Esophagus (tissue), 2 donors: Measurements from ENCODE around the gene NOS3. TPM values are rescaled to one million over a fixed set of nuclear protein-coding genes. Genes with fewer than 3 reads are reported as not detected.

ENCODE experiments used
- H3K27ac ChIP-seq, 2 donors: one replicate each; pipeline ENCODE4 v1.5.1; 2013; ENCODE audit warnings: low read depth in 2 of 2, mild to moderate bottlenecking in 2 of 2, inconsistent platforms in 1 of 2, low read length in 1 of 2, moderate library complexity in 1 of 2
- H3K27me3 ChIP-seq, 2 donors: one replicate each; pipeline ENCODE4 v1.6.1; 2013; ENCODE audit warnings: low read length in 2 of 2, control low read depth in 1 of 2, mild to moderate bottlenecking in 1 of 2; ENCODE audit not compliant: insufficient read depth in 2 of 2, control insufficient read depth in 1 of 2
- H3K36me3 ChIP-seq, 2 donors: one replicate each; pipeline ENCODE4 v1.6.1; 2013; ENCODE audit warnings: low read length in 1 of 2; ENCODE audit not compliant: control insufficient read depth in 2 of 2, insufficient read depth in 2 of 2
- H3K4me1 ChIP-seq, 2 donors: one replicate each; pipeline ENCODE4 v1.6.1; 2013; ENCODE audit warnings: low read length in 1 of 2; ENCODE audit not compliant: control insufficient read depth in 2 of 2, insufficient read depth in 2 of 2
- H3K4me3 ChIP-seq, 2 donors: one replicate each; pipeline ENCODE4 v1.5.1; 2013; ENCODE audit warnings: low read length in 2 of 2, mild to moderate bottlenecking in 2 of 2, low read depth in 1 of 2, moderate library complexity in 1 of 2
- H3K9me3 ChIP-seq, 2 donors: one replicate each; pipeline ENCODE4 v1.6.1; 2013; ENCODE audit warnings: mild to moderate bottlenecking in 2 of 2, low read depth in 1 of 2, low read length in 1 of 2, moderate library complexity in 1 of 2; ENCODE audit not compliant: control insufficient read depth in 2 of 2, insufficient read depth in 1 of 2
- WGBS, 2 donors: extraction: QIAGEN DNeasy Blood & Tissue Kit; methylation state at CpG; one replicate each; pipeline ENCODE4 v1.1.7; 2013; 5-methylcytosine and 5-hydroxymethylcytosine counted together
- polyA plus RNA-seq, 2 donors: library from polyadenylated mRNA; stranded (reverse); fragments of 200-250 nt; gene quantifications; one replicate each; pipeline ENCODE4 v1.2.3, GENCODE V29; 2013
- donor health status: healthy with polysubstance abuse.
- donor health status: Bipolar disorder and iron deficiency.

Gene NOS3
- polyA plus RNA-seq, 2 donors = 4.5 to 4.9 TPM

- H3K9me3 ChIP-seq = peaks cover 0 to 3% of the 10 kb centered on the region in 2 donors
- WGBS, 2 donors = 61 to 68% methylated on average over 25 to 27 of the region's 27 CpGs
- no peaks in the 10 kb centered on the region for H3K36me3 ChIP-seq
- no peaks in the 10 kb centered on the region for H3K27me3 ChIP-seq
- H3K4me3 ChIP-seq = no peak overlapping the region
- H3K27ac ChIP-seq = no peak overlapping the region
- peaks cover 9 to 15% of the 10 kb centered on the region in 2 donors for H3K4me1 ChIP-seq
Observed at GRCh38 chr7:150946421-150947240, 44.2 kb upstream of the NOS3 start.

- no peak overlapping the region for H3K27ac ChIP-seq
Observed at GRCh38 chr7:150947241-150947745, 43.5 kb upstream of the NOS3 start.

GRCh38 chr7:150947761-150948651, 42.8 kb upstream of the NOS3 start:
- H3K4me1 ChIP-seq = peaks cover 2 to 5% of the 10 kb centered on the region in 2 donors
- no peak overlapping the region for H3K27ac ChIP-seq
- no peaks in the 10 kb centered on the region for H3K36me3 ChIP-seq
- WGBS, 2 donors = 43 to 44% methylated on average over 29 to 34 of the region's 34 CpGs
- peaks cover 0 to 3% of the 10 kb centered on the region in 2 donors for H3K9me3 ChIP-seq
- no peak overlapping the region for H3K4me3 ChIP-seq
- H3K27me3 ChIP-seq = no peaks in the 10 kb centered on the region

More at GRCh38 chr7:150947241-150947745, 43.5 kb upstream of the NOS3 start:
- H3K36me3 ChIP-seq = no peaks in the 10 kb centered on the region
- peaks cover 5 to 10% of the 10 kb centered on the region in 2 donors for H3K4me1 ChIP-seq
- peaks cover 0 to 3% of the 10 kb centered on the region in 2 donors for H3K9me3 ChIP-seq
- WGBS, 2 donors = 34 to 38% methylated on average over 31 of the region's 31 CpGs
- H3K27me3 ChIP-seq = no peaks in the 10 kb centered on the region
- no peak overlapping the region for H3K4me3 ChIP-seq

- no peak overlapping the region for H3K4me3 ChIP-seq
- peaks cover 2 to 5% of the 10 kb centered on the region in 2 donors for H3K4me1 ChIP-seq
Observed at GRCh38 chr7:150948791-150949251, 42.0 kb upstream of the NOS3 start.

GRCh38 chr7:150949564-150949963, 41.3 kb upstream of the NOS3 start:
- WGBS, 2 donors = 68 to 86% methylated on average over 4 of the region's 4 CpGs
- peaks cover 0 to 2% of the 10 kb centered on the region in 2 donors for H3K4me1 ChIP-seq
- no peaks in the 10 kb centered on the region for H3K36me3 ChIP-seq
- H3K27ac ChIP-seq = no peak overlapping the region
- no peak overlapping the region for H3K4me3 ChIP-seq
- peaks cover 0 to 3% of the 10 kb centered on the region in 2 donors for H3K9me3 ChIP-seq
- no peaks in the 10 kb centered on the region for H3K27me3 ChIP-seq

More at GRCh38 chr7:150948791-150949251, 42.0 kb upstream of the NOS3 start:
- no peak overlapping the region for H3K27ac ChIP-seq
- H3K9me3 ChIP-seq = peaks cover 0 to 3% of the 10 kb centered on the region in 2 donors
- H3K36me3 ChIP-seq = no peaks in the 10 kb centered on the region
- 83 to 89% methylated on average over 14 to 15 of the region's 15 CpGs for WGBS, 2 donors
- H3K27me3 ChIP-seq = no peaks in the 10 kb centered on the region

GRCh38 chr7:150949971-150950491, 40.8 kb upstream of the NOS3 start:
- no peaks in the 10 kb centered on the region for H3K36me3 ChIP-seq
- no peak overlapping the region for H3K27ac ChIP-seq
- H3K9me3 ChIP-seq = peaks cover 0 to 3% of the 10 kb centered on the region in 2 donors
- H3K4me3 ChIP-seq = no peak overlapping the region
- H3K4me1 ChIP-seq = peaks cover 0 to 2% of the 10 kb centered on the region in 2 donors
- no peaks in the 10 kb centered on the region for H3K27me3 ChIP-seq
- 86 to 87% methylated on average over 16 of the region's 16 CpGs for WGBS, 2 donors

GRCh38 chr7:150950496-150951180, 40.2 kb upstream of the NOS3 start:
- no peaks in the 10 kb centered on the region for H3K27me3 ChIP-seq
- H3K27ac ChIP-seq = no peak overlapping the region
- peaks cover 3 to 7% of the 10 kb centered on the region in 2 donors for H3K4me1 ChIP-seq
- peaks cover 0 to 3% of the 10 kb centered on the region in 2 donors for H3K9me3 ChIP-seq
- no peak overlapping the region for H3K4me3 ChIP-seq
- 95% methylated on average over 27 of the region's 27 CpGs for WGBS, 2 donors
- H3K36me3 ChIP-seq = no peaks in the 10 kb centered on the region

- Histone ChIP-seq H3K9me3 (peaks cover 0 to 3% of the 10 kb centered on the region in 2 donors), H3K4me3 (no peak overlapping the region), H3K27ac (no peak overlapping the region), H3K4me1 (peaks cover 6 to 12% of the 10 kb centered on the region in 2 donors), H3K27me3 (no peaks in the 10 kb centered on the region), H3K36me3 (no peaks in the 10 kb centered on the region)
- 94 to 96% methylated on average over 16 of the region's 16 CpGs for WGBS, 2 donors
Observed at GRCh38 chr7:150951181-150951520, 39.7 kb upstream of the NOS3 start.

- WGBS, 2 donors = 96 to 97% methylated on average over 28 of the region's 28 CpGs
- Histone ChIP-seq H3K36me3 (no peaks in the 10 kb centered on the region), H3K27ac (no peak overlapping the region), H3K4me1 (peaks cover 6 to 13% of the 10 kb centered on the region in 2 donors), H3K9me3 (peaks cover 0 to 3% of the 10 kb centered on the region in 2 donors), H3K27me3 (no peaks in the 10 kb centered on the region), H3K4me3 (no peak overlapping the region)
Observed at GRCh38 chr7:150951521-150951920, 39.3 kb upstream of the NOS3 start.
